ENCODE results near the gene SASS6. TPM values are rescaled to one million over a fixed set of nuclear protein-coding genes. Genes with fewer than 3 reads are reported as not detected.
A peak's percentile ranks its signal among the peaks of the same experiment; 100 is the strongest.

SASS6 gene
- total and polyA plus RNA-seq, 9 of the 15 experiments (the other 6 are each of a cell fraction or from before 2014, with no cell fraction given): 11.6 to 34.1 (median 18.0) TPM

DNA sequence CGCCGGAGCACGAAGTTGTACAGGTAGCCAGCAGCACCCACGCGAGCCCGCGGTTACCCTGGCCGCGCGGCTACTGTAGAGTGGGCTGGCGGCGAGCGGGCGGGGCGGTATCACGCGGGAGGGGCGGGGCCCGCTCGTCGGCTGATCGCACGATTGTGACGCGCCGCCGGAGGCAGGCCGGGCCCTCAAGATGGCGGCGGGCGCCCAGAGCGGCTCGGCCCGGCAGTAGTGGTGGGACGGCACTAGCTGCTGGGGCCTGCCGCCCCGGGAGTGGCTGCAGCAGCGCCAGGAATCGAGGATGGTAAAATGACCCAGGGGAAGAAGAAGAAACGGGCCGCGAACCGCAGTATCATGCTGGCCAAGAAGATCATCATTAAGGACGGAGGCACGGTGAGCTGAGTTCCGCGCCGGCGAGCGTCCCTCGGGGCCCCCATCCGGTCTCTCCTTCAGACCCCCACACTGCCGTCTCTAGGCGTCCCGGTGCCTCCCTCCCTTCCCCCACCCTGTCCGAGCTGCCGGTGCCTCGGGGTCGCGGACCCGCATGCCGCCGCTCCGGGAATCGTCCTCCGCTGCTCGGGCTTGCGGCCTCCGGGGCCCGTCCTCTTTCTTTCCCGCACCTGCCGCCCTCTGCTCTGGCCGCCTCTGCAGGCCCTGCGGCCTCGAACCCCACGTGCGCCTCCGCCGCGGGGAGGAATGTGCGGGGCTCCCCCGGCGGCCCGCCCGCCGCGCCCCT, 94.6 kb downstream of the SASS6 start (continued):
- TF ChIP-seq CTBP1 (IDR thresholded peaks at IDR 0.05; ENCODE audit: borderline replicate concordance) (peak; percentile 68), PHB (CRISPR knock-in tag; IDR thresholded peaks at IDR 0.05) (no peak), ZNF232 (CRISPR knock-in tag; IDR thresholded peaks at IDR 0.05) (no peak), ZNF668 (CRISPR knock-in tag; IDR thresholded peaks at IDR 0.05) (no peak), ZNF23 (CRISPR knock-in tag; IDR thresholded peaks at IDR 0.05) (no peak), SMARCB1 (IDR thresholded peaks at IDR 0.05; ENCODE audit: insufficient read length, low read depth) (no peak), ETS2 (tag; IDR thresholded peaks at IDR 0.05; ENCODE audit: borderline replicate concordance, poor library complexity, severe bottlenecking) (no peak), TAF9B (IDR thresholded peaks at IDR 0.05; ENCODE audit: partially characterized antibody) (peak; percentile 95), ZSCAN32 (CRISPR knock-in tag; IDR thresholded peaks at IDR 0.05) (no peak)
- TF ChIP-seq, protein P1, sequence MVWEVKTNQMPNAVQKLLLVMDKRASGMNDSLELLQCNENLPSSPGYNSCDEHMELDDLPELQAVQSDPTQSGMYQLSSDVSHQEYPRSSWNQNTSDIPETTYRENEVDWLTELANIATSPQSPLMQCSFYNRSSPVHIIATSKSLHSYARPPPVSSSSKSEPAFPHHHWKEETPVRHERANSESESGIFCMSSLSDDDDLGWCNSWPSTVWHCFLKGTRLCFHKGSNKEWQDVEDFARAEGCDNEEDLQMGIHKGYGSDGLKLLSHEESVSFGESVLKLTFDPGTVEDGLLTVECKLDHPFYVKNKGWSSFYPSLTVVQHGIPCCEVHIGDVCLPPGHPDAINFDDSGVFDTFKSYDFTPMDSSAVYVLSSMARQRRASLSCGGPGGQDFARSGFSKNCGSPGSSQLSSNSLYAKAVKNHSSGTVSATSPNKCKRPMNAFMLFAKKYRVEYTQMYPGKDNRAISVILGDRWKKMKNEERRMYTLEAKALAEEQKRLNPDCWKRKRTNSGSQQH (CRISPR knock-in tag; IDR thresholded peaks at IDR 0.05): no peak
- TF ChIP-seq, protein P2, sequence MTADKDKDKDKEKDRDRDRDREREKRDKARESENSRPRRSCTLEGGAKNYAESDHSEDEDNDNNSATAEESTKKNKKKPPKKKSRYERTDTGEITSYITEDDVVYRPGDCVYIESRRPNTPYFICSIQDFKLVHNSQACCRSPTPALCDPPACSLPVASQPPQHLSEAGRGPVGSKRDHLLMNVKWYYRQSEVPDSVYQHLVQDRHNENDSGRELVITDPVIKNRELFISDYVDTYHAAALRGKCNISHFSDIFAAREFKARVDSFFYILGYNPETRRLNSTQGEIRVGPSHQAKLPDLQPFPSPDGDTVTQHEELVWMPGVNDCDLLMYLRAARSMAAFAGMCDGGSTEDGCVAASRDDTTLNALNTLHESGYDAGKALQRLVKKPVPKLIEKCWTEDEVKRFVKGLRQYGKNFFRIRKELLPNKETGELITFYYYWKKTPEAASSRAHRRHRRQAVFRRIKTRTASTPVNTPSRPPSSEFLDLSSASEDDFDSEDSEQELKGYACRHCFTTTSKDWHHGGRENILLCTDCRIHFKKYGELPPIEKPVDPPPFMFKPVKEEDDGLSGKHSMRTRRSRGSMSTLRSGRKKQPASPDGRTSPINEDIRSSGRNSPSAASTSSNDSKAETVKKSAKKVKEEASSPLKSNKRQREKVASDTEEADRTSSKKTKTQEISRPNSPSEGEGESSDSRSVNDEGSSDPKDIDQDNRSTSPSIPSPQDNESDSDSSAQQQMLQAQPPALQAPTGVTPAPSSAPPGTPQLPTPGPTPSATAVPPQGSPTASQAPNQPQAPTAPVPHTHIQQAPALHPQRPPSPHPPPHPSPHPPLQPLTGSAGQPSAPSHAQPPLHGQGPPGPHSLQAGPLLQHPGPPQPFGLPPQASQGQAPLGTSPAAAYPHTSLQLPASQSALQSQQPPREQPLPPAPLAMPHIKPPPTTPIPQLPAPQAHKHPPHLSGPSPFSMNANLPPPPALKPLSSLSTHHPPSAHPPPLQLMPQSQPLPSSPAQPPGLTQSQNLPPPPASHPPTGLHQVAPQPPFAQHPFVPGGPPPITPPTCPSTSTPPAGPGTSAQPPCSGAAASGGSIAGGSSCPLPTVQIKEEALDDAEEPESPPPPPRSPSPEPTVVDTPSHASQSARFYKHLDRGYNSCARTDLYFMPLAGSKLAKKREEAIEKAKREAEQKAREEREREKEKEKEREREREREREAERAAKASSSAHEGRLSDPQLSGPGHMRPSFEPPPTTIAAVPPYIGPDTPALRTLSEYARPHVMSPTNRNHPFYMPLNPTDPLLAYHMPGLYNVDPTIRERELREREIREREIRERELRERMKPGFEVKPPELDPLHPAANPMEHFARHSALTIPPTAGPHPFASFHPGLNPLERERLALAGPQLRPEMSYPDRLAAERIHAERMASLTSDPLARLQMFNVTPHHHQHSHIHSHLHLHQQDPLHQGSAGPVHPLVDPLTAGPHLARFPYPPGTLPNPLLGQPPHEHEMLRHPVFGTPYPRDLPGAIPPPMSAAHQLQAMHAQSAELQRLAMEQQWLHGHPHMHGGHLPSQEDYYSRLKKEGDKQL (CRISPR knock-in tag; IDR thresholded peaks at IDR 0.05; ENCODE audit: borderline replicate concordance): no peak
- TF ChIP-seq, protein P3, sequence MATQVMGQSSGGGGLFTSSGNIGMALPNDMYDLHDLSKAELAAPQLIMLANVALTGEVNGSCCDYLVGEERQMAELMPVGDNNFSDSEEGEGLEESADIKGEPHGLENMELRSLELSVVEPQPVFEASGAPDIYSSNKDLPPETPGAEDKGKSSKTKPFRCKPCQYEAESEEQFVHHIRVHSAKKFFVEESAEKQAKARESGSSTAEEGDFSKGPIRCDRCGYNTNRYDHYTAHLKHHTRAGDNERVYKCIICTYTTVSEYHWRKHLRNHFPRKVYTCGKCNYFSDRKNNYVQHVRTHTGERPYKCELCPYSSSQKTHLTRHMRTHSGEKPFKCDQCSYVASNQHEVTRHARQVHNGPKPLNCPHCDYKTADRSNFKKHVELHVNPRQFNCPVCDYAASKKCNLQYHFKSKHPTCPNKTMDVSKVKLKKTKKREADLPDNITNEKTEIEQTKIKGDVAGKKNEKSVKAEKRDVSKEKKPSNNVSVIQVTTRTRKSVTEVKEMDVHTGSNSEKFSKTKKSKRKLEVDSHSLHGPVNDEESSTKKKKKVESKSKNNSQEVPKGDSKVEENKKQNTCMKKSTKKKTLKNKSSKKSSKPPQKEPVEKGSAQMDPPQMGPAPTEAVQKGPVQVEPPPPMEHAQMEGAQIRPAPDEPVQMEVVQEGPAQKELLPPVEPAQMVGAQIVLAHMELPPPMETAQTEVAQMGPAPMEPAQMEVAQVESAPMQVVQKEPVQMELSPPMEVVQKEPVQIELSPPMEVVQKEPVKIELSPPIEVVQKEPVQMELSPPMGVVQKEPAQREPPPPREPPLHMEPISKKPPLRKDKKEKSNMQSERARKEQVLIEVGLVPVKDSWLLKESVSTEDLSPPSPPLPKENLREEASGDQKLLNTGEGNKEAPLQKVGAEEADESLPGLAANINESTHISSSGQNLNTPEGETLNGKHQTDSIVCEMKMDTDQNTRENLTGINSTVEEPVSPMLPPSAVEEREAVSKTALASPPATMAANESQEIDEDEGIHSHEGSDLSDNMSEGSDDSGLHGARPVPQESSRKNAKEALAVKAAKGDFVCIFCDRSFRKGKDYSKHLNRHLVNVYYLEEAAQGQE (IDR thresholded peaks at IDR 0.05; ENCODE audit: borderline replicate concordance): no peak
- TF ChIP-seq, protein P3 (CRISPR knock-in tag; IDR thresholded peaks at IDR 0.05; ENCODE audit: low read depth): 0 out of 2 replicates have a peak, but pooled peaks have one; percentile 24

Data from K562 (cell line).